KG1 (cell line): ENCODE measurements around the gene TBC1D16.

Source experiments
- DNase-seq: peaks from one replicate; lab custom pipeline; 2025; lab: John Stamatoyannopoulos, UW

Gene TBC1D16

DNA sequence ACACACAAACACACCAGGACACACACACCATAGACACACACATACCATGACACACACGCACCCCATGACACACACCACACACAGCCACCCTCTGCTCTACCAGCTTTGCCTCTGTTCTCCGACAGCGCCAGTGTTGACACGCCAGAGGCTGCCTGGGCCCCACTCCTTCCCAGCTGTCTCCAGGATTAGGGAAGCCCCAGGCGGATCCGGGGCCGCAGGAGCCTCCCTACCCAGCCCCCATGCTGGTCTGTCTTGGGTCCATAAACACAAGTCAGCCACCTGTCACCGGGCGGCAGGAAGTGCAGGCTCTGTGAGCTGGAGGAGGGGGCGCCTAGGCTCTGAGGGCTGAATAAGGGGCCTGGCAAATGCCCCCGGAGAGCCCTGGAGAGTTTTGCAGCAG is 10.5 kb downstream of the TBC1D16 start:
- DNase-seq: no peak

GRCh38 chr17:80024206-80024972 is 11.3 kb downstream of the TBC1D16 start:
- DNase-seq: no peak

DNA sequence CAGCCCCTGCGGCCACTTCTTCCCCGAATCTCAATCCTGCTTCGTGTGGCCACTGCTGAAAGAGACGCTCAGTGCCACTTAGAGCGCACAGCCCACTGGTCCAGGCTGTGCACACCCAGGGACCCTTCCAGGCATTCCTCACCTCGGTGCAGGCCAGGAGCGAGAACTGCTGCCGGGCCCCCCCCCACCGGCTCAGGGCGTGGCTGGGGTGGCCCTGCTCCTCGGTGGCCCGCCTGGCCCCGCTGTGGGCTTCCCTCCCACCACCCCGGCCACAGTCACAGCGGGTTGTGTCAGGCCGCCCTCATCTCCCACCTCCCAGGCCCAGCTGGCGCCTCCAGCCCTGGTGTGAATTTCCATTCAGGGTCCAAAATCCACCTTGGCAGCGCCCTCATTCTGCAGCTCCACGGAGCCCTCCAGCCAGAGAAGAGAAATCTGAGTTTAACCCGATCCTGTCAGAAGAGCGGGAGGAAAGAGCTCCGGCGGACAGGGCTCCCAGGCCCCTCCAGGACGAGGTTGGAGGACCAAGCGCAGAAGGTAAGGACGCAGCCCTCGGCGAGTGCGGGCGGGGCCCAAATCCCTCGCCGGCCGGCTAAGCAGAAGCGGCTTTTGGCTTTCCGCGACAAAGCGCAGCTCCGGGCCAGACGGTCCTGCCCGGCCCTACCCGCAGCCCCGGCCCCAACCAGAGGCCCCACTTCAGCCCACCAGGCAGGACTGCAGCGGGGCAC is 12.0 kb downstream of the TBC1D16 start:
- no peak for DNase-seq

DNA sequence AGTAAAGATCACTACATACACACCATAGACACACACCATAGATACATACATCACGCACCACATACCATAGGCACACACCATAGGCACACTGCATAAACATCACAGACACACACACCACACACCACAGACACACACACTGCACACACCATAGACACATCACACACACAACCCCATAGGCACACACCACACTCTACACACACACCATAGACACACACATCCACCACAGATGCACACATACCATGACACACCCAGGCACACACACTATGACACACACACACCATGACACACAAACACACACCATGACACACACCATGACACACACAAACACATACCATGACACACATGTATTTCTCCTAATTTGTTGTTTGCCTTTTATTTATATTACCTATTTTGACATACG is 14.1 kb downstream of the TBC1D16 start:
- DNase-seq: no peak

- DNase-seq: no peak
Measured at GRCh38 chr17:80018917-80019651, 16.6 kb downstream of the TBC1D16 start.

DNA sequence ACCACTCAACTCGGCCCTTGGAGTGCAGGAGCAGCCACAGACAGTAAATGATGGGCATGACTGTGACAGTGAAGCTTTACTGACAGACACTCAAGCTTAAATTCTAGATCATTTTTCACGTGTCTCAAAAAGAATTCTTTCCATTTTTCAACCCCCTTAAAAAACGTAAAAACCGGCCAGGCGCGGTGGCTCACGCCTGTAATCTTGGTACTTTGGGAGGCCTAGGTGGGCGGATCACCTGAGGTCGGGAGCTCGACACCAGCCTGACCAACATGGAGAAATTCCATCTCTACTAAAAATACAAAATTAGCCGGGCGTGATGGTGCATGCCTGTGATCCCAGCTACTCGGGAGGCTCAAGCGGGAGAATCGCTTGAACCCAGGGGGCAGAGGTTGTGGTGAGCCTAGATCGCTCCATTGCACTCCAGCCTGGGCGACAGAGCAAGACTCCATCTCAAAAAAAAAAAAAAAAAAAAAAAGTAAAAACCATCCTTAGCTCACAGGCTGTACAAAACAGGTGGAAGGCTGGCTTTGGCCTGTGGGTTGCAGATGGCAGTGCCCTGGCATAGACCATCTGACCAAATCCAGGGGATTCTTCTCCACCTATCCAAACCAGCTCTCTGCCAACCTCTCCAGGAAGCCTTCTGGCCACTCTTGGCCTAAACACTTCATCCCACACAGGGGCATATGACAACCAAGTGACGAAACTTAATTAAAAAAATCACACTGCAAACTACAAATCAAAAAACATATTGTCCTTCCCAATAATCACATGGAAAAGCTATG is 18.3 kb downstream of the TBC1D16 start:
- DNase-seq: no peak

- no peak for DNase-seq
Measured at GRCh38 chr17:80012765-80013741, 22.6 kb downstream of the TBC1D16 start.

DNA sequence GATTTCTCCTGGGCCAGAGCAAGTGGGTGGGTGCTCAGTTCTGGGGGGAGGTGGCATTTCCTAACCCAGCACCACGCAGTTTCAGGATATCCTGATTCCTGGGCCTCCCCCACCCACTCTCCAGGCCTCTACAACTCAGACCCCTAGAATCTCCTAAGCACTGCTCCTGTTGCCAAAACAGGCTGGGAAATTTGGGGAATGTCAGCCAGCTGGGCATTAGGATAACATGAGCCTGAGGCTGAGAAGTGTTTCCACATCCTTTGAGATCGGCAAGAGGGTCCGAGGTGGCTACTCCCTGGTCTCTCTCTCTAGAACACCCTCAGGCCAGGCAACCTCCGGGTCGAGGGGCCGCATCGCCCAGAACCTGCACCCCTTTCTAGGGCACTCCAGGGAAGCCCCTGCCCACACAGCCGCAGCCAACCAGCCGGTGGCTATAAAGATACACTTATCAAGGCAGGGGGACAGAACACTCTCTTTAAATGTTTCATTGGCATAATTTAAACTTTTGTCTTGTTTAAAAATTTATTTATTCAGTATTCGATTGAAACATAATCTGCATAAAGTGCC is 23.6 kb downstream of the TBC1D16 start:
- no peak for DNase-seq

DNA sequence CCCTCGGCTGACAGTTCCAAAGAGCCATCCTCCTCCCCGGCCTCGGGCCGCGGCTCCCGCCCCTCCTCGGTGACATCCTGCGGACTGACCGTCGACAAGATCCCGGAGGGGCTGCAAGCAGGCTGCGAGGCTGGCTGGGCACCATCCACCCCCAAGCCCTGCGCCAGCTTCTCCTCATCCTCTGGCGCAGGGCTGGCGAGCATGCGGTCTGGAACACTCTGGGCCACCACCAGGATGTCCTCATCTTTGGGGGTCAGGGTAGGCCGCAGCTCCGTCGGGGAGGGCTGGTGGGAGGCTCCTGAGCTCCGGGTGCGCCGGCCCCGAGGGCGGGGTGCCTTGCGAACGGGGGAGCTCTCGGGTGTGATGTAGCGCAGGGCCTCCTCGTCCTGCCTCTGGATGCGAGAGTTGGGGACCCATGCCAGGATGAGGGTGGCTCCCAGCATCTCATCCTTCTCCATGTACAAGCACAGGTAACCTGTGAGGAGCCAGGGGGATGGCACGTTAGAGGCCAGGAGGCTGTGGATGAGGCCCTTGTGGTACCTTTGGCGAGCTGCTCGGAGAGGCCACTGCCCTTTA is 25.3 kb downstream of the TBC1D16 start:
- DNase-seq: no peak

DNA sequence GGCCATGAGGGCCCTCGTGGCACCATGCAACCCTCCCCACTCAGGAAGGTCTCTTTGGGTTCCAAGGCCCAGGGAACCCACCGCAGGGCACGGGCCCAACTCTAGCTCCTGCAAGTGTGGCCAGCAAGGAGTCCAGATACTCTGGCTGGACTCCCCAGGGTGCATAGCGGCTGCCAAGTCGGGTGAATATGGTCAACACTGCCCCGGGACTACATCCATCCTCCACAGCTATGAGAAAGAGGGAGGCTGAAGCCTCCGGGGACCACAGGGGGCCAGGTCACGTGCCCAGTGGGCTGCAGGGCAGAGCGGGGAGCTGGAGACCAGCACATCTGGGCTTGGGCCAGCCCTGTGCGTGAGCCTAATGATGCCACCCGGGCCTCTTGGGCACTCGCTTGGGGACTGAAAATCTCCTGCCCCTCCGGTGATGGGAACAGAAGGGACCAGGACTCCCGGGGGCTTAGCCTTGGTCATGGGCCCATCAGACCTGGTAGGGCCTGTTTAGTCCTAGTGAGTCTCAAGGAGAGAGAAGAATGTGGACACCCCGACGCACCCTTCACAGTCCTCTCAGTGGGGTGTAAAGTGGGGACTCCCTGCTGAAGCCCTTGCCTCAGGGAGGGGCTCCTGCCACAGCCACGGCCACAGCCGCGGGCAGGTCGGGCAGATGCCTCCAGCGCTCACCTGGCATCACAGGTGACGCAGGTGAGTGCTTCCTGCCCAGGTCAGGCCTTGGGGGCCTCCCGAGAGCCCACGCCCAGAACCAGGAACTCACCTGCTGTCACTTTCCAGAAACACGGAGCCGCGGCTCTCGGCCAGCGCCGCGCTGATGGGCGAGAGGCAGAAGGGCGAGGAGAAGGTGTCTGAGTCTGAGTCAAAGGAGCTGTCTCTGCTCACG is 26.0 kb downstream of the TBC1D16 start:
- DNase-seq: no peak

DNA sequence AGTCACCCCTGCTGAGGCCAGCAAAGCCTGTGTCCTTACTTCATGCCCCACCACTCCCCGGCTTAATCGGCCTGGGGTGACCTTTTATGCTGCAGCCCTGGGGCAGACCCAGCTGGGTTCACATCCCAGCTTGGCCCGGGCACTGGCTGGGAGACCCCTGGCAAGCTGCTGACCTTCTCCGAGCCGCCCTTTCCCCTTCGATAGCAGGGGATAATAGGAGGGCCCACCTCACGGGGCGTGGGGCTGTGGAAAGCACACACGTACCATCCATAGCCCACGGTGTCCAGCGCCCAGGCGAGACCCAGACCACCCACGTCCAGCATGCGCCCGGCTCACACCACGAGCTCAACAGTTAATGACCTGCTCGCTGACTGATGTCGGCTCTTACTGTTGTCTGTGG is 26.8 kb downstream of the TBC1D16 start:
- no peak for DNase-seq

GRCh38 chr17:80008383-80008840 is 27.3 kb downstream of the TBC1D16 start:
- DNase-seq: peak; percentile 52

DNA sequence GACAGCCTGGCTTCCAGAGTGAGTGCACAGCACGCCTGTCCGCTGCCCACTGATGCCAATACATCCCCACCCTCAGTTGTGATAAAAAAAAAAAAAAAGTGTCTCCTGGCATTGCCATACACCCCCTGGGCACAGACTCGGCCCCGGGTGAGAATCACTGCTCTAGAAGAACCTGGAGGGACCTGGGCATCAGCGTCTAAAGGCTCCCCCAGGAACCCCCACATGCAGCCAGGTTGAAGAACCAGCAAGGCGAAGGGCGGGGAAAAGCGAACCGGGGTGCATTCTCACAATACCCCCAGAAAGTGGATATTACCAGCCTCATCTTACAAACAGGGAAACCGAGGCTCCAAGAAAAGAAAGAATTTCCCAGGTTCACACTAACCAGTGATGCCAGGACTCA is 27.7 kb downstream of the TBC1D16 start:
- no peak for DNase-seq

- no peak for DNase-seq
Measured at GRCh38 chr17:80006811-80007752, 28.6 kb downstream of the TBC1D16 start.

- no peak for DNase-seq
Measured at GRCh38 chr17:80006339-80006720, 29.3 kb downstream of the TBC1D16 start.

DNA sequence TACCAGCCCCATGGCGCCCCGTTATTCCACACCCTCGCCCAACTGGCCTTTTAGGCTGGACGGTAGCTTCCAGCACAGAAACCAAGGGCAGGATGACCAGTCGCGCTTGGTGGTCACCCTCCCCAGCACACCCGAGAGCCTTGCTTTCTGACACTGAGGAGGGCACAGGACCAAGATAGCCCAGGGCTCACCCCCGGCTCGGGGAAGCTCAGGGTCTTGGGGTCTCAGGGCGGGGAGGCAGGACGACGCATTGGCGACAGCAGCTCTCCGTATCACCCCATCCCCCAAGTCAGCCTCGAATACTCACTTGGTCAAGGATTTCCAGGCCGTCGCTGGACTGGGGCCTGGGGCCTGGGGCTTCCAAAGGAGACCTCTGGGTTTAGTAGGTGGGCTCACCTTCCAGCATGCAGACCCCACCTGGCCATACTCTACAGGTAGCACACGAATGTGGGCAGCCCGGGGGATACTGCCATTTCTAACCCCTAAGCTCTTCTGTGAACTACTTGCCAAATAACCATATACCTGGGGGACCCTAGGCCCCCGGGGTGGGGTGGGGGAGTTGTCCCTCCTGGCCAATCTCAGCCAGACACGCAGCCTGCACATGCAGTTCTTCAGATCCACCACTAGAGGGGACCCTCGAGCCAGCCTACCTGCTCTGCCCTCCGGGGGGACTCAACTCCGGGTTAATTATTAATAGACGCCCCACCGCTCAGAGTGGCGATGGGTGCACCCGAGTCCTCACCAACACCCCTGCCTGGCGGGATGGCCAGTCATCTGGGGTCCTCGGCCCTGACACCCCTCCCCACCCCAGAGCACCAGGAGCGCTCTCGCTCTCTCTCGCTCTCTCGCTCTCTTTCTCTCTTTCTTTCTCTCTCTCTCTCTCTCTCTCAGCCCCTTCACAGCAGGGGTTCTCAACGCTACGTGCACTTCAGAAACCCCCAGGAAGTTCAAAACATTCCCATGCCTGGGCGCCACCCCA is 30.0 kb downstream of the TBC1D16 start:
- peak; percentile 24 for DNase-seq

DNA sequence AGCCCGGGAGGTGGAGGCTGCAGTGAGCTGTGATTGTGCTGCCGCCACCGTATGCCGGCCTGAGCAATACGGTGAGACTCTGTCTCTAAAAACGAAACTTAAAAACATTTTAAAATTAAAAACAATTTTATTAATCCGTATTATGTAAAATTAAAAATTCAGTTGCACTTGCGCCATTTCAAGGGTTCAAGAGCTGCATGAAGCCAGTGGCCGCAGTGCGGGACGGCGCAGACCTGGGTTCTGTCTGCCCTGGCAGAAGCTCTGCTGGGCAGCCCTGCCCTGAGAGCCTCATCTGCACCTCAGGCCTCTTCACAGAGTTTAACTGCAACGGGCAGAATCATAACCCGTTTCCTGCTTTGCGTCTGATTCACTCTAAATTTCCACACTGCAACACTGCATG is 31.7 kb downstream of the TBC1D16 start:
- no peak for DNase-seq
